Measurements from ENCODE around the gene PLIN5.
"Not testable (repeated sequence)": the region's sequence is repeated elsewhere in the genome, so short reads cannot be mapped to it uniquely, and the experiment has no call there.

GRCh38 chr19:4527377-4527776, 7.6 kb downstream of the PLIN5 start:
- TF ChIP-seq CTCF, POLR2A (IDR thresholded peaks at IDR 0.05): not testable (repeated sequence)
